Sigmoid colon (tissue), 7 donors: Measurements from ENCODE around the gene SIGLEC5. TPM values are rescaled to one million over a fixed set of nuclear protein-coding genes. Genes with fewer than 3 reads are reported as not detected.

Experiments
- DNase-seq: peaks from one replicate; pipeline ENCODE4 v3.0.0-alpha.2; 2019
- H3K27ac ChIP-seq, 4 donors: fragments of 200-600 bp; sonication (generic); one replicate each; pipeline ENCODE4 v1.5.1; 2016 to 2019; ENCODE audit warnings: mild to moderate bottlenecking in 1 of 4
- H3K27me3 ChIP-seq, 3 donors: fragments of 200-600 bp; sonication (generic); one replicate each; pipeline ENCODE4 v1.5.1; 2019; ENCODE audit warnings: mild to moderate bottlenecking in 1 of 3
- H3K36me3 ChIP-seq, 4 donors: fragments of 200-600 bp; sonication (generic); one replicate each; pipeline ENCODE4 v1.5.1; 2016 to 2019
- H3K4me1 ChIP-seq, 4 donors: fragments of 200-600 bp; sonication (generic); one replicate each; pipeline ENCODE4 v1.5.1; 2017 to 2019
- H3K4me3 ChIP-seq, 4 donors: fragments of 200-600 bp; sonication (generic); one replicate each; pipeline ENCODE4 v1.5.1; 2017 to 2019; ENCODE audit warnings: mild to moderate bottlenecking in 2 of 4, moderate library complexity in 1 of 4
- H3K9me3 ChIP-seq, 4 donors: fragments of 200-600 bp in 3 of 4; sonication (generic) in 3 of 4; one replicate each; pipeline versions ENCODE4 v1.5.1 to v1.6.1; 2013 to 2019
- CTCF ChIP-seq, 4 experiments: fragments of 450-650 bp in 3 of 4; fragments of 200-600 bp in 1 of 4; IDR thresholded peaks; one replicate each; pipeline ENCODE4 v1.5.1; 2016 to 2019; ENCODE audit warnings: antibody characterized with exemption in 4 of 4, mild to moderate bottlenecking in 3 of 4, moderate library complexity in 2 of 4
- EP300 ChIP-seq, 4 donors: sonication (generic); formaldehyde crosslinking; IDR thresholded peaks; one replicate each; pipeline ENCODE4 v1.6.1; 2017; ENCODE audit warnings: antibody characterized with exemption in 4 of 4
- POLR2A ChIP-seq, 2 donors: fragments of 450-650 bp; IDR thresholded peaks; one replicate each; pipeline ENCODE4 v1.6.1; 2016; ENCODE audit warnings: antibody characterized with exemption in 2 of 2, mild to moderate bottlenecking in 2 of 2, moderate library complexity in 2 of 2
- POLR2AphosphoS5 ChIP-seq, 4 donors: sonication (generic); formaldehyde crosslinking; IDR thresholded peaks; one replicate each; pipeline ENCODE4 v1.6.1; 2017; ENCODE audit warnings: antibody characterized with exemption in 4 of 4
- WGBS, 2 donors: extraction: QIAGEN DNeasy Blood & Tissue Kit; methylation state at CpG; one replicate each; pipeline ENCODE4 v1.1.7; 2013; 5-methylcytosine and 5-hydroxymethylcytosine counted together
- intact Hi-C: fragments of 100-400 bp; cut with DNase I; formaldehyde crosslinking; loops from one replicate; pipeline ENCODE4 v1.15.1; 2023
- polyA plus RNA-seq, 3 donors: library from polyadenylated mRNA; stranded (reverse); fragments of 200-250 nt; gene quantifications; one replicate each; pipeline ENCODE4 v1.2.3, GENCODE V29; 2013
- total RNA-seq, 4 donors: library from RNA; depleted of rRNA; stranded (reverse); fragments of >200 nt; gene quantifications; one replicate each; pipeline ENCODE4 v1.1.0, GENCODE V29; 2016
- donor health status: healthy with polysubstance abuse.
- donor health status: Bipolar disorder and iron deficiency.
- donor health status: healthy.

The SIGLEC5 gene
- total and polyA plus RNA-seq, 7 donors: 0.36 to 0.68 (median 0.52) TPM; not detected in 3

- no peaks in the 10 kb centered on the region for H3K27me3 ChIP-seq
- H3K4me1 ChIP-seq: peaks cover 0 to 17% (median 13%) of the 10 kb centered on the region in 4 donors
- H3K27ac ChIP-seq: no peak overlapping the region
- H3K4me3 ChIP-seq: no peak overlapping the region
- WGBS, 2 donors: 94 to 99% methylated on average over 4 of the region's 4 CpGs
- DNase-seq: no peak
- no peaks in the 10 kb centered on the region for H3K9me3 ChIP-seq
- peaks cover 0 to 25% (median 6%) of the 10 kb centered on the region in 4 donors for H3K36me3 ChIP-seq
- intact Hi-C loops: loop anchor here (5.0 to 10.0 kb wide), 3 partner anchors 208 to 466 kb away; partner anchors contain the start of genes CLDND2, CTU1 and ETFB
- TF ChIP-seq POLR2A (IDR thresholded peaks at IDR 0.05) (no peak), EP300 (IDR thresholded peaks at IDR 0.05) (no peak), CTCF (IDR thresholded peaks at IDR 0.05) (no peak), POLR2AphosphoS5 (IDR thresholded peaks at IDR 0.05) (no peak)
Measured at GRCh38 chr19:51572908-51573307, 57.3 kb downstream of the SIGLEC5 start.

DNA sequence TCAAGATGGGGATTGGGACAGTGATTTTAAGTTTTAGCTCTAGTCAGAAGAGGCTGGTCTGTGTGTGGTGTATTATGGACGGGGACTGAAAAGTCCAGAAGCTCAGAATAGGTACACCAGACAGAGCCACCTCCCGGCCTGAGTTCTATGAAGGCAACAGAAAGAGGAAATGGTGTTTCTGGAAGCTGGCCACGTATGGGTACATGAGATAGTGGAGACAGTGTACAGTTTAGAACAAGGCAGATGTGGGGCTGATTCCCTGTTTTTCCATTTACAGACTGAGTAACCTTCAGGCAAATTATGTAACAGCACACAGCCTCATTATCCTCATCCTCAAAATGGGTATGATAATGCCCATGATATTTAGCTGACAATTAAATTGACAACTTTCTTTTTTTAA, 57.8 kb downstream of the SIGLEC5 start:
- Histone ChIP-seq H3K27me3 (no peaks in the 10 kb centered on the region), H3K4me3 (peak overlapping the region in 1 of 4 donors; percentile 61), H3K4me1 (peaks cover 0 to 17% (median 13%) of the 10 kb centered on the region in 4 donors), H3K36me3 (peaks cover 0 to 21% (median 6%) of the 10 kb centered on the region in 4 donors), H3K9me3 (no peaks in the 10 kb centered on the region), H3K27ac (no peak overlapping the region)
- TF ChIP-seq POLR2AphosphoS5 (IDR thresholded peaks at IDR 0.05) (no peak), EP300 (IDR thresholded peaks at IDR 0.05) (no peak), POLR2A (IDR thresholded peaks at IDR 0.05) (no peak), CTCF (IDR thresholded peaks at IDR 0.05) (no peak)
- intact Hi-C loops: loop anchor here (5.0 to 10.0 kb wide), 3 partner anchors 208 to 465 kb away; partner anchors contain the start of genes CLDND2, CTU1 and ETFB
- DNase-seq: no peak
- WGBS, 2 donors: 56 to 74% methylated on average over 3 of the region's 3 CpGs

GRCh38 chr19:51571599-51571998, 58.6 kb downstream of the SIGLEC5 start:
- peak overlapping the region; percentile 63 to 78 (median 76) for H3K27ac ChIP-seq
- peaks cover 0 to 17% (median 13%) of the 10 kb centered on the region in 4 donors for H3K4me1 ChIP-seq
- TF ChIP-seq POLR2AphosphoS5 (IDR thresholded peaks at IDR 0.05): no peak
- TF ChIP-seq POLR2A (IDR thresholded peaks at IDR 0.05): no peak
- no peak for TF ChIP-seq EP300 (IDR thresholded peaks at IDR 0.05)
- 7 to 8% methylated on average over 8 of the region's 8 CpGs for WGBS, 2 donors
- peak overlapping the region; percentile 51 to 75 (median 68) for H3K4me3 ChIP-seq
- no peaks in the 10 kb centered on the region for H3K27me3 ChIP-seq
- H3K36me3 ChIP-seq: peaks cover 0 to 21% (median 6%) of the 10 kb centered on the region in 4 donors
- DNase-seq: no peak
- no peaks in the 10 kb centered on the region for H3K9me3 ChIP-seq
- intact Hi-C loops: loop anchor here (1.0 to 10.0 kb wide), 4 partner anchors 23 to 464 kb away; partner anchors contain the start of genes CLDND2, CTU1 and ETFB

GRCh38 chr19:51570962-51571575, 59.1 kb downstream of the SIGLEC5 start, which contains the start of gene ZNF175:
TSS of gene ZNF175 (plus strand) at chr19:51571283. CDS start at chr19:51573330, 2,047 bp downstream.
- TF ChIP-seq CTCF (IDR thresholded peaks at IDR 0.05) (no peak), POLR2AphosphoS5 (IDR thresholded peaks at IDR 0.05) (peak in 3 of 4 donors; percentile 30 to 65 (median 34)), EP300 (IDR thresholded peaks at IDR 0.05) (no peak)
- Histone ChIP-seq H3K9me3 (no peaks in the 10 kb centered on the region), H3K36me3 (peaks cover 0 to 21% (median 6%) of the 10 kb centered on the region in 4 donors), H3K27me3 (no peaks in the 10 kb centered on the region), H3K27ac (peak within 1 kb of the TSS; percentile 63 to 78 (median 76)), H3K4me1 (peaks cover 0 to 17% (median 13%) of the 10 kb centered on the region in 4 donors), H3K4me3 (peak within 1 kb of the TSS; percentile 51 to 75 (median 68))
- 0 to 1% methylated on average over 30 of the region's 30 CpGs for WGBS, 2 donors
- intact Hi-C loops: loop anchor here (1.0 to 10.0 kb wide), 4 partner anchors 23 to 464 kb away; partner anchors contain the start of genes CLDND2, CTU1 and ETFB
- DNase-seq: peak; percentile 97

DNA sequence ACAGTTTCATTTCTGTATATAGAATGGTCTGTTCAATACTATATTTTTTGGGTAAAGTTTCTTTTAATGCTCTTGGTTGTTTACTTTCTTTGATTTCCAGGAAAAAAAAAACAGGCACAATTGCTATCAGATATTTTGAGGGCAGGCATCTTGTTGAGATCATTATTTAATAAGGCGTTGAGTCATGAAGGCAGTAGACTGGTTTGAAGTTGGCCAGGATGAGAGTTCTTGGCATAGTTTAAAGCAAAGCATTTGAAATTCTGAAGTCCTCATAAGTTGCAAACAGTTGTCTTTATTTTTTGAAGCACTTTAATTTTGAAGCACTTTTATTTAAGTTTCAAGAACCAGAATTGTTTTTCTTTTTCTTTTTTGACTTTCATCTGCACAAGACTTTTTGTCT, 61.7 kb downstream of the SIGLEC5 start:
- intact Hi-C loops: no loop called here
- WGBS, 2 donors: 91 to 93% methylated on average over 1 of the region's 1 CpG
- H3K9me3 ChIP-seq: no peaks in the 10 kb centered on the region

More for the DNA sequence above, 61.7 kb downstream of the SIGLEC5 start:
- TF ChIP-seq CTCF (IDR thresholded peaks at IDR 0.05) (no peak), POLR2AphosphoS5 (IDR thresholded peaks at IDR 0.05) (no peak), POLR2A (IDR thresholded peaks at IDR 0.05) (no peak), EP300 (IDR thresholded peaks at IDR 0.05) (no peak)
- H3K36me3 ChIP-seq: peaks cover 0 to 9% (median 2%) of the 10 kb centered on the region in 4 donors
- H3K4me3 ChIP-seq: no peak overlapping the region
- peaks cover 0 to 17% (median 13%) of the 10 kb centered on the region in 4 donors for H3K4me1 ChIP-seq
- DNase-seq: no peak
- H3K27ac ChIP-seq: no peak overlapping the region
- peaks cover 0 to 17% (median 0%) of the 10 kb centered on the region in 3 donors for H3K27me3 ChIP-seq
